Subcutaneous preadipocyte (primary cell): Measurements from ENCODE around the gene UTP14A. TPM values are rescaled to one million over a fixed set of nuclear protein-coding genes. Genes with fewer than 3 reads are reported as not detected.

Source experiments
- total RNA-seq: library from RNA; depleted of rRNA; stranded (reverse); fragments of >200 nt; gene quantifications from 2 replicates; pipeline ENCODE4 v1.2.3, GENCODE V29; 2012

The UTP14A gene
- 28.3 and 32.6 TPM in 2 replicates for total RNA-seq

GRCh38 chrX:129905787-129906580 is at the start of gene UTP14A:
Gene UTP14A (plus strand): TSS chrX:129906164. CDS start chrX:129906211, 47 bp downstream.

Other genes starting within 250 kb of the UTP14A start
- 0.59 and 7.0 TPM in 2 replicates for gene XPNPEP2, start 167.2 kb upstream of the UTP14A start, total RNA-seq
- not detected in 2 replicates for gene SASH3, start 126.2 kb upstream of the UTP14A start, total RNA-seq
- 29.5 and 30.9 TPM in 2 replicates for gene ZDHHC9, start 62.3 kb upstream of the UTP14A start, total RNA-seq
- gene BCORL1, start 76.5 kb downstream of the UTP14A start, total RNA-seq = 1.6 and 1.8 TPM in 2 replicates
- gene ELF4, start 204.3 kb downstream of the UTP14A start, total RNA-seq = 9.2 and 13.7 TPM in 2 replicates